HepG2 (cell line): ENCODE measurements around the gene AXIN1. TPM values are rescaled to one million over a fixed set of nuclear protein-coding genes. Genes with fewer than 3 reads are reported as not detected.

ENCODE experiments used
- ATAC-seq: fragments of 200-7000 bp; cut with Tn5 transposase; 3 replicates; pipeline ENCODE4 v1.9.1; 2020; ENCODE audit warnings: mild to moderate bottlenecking, moderate library complexity
- BruUV-seq: library from RNA; stranded (reverse); fragments of 400-500 nt; replicated peaks from 2 replicates; lab custom pipeline; 2021; lab: Mats Ljungman, UMichigan
- CTCF ChIA-PET: fragments of 300-600 bp; formaldehyde crosslinking; extraction: SDS; loops from one replicate; lab custom pipeline; 2021; ENCODE audit warnings: low total read pairs, inconsistent platforms, low intra/inter-chr PET ratio; lab: Yijun Ruan, JAX
- POLR2A ChIA-PET: fragments of 350-600 bp; sonication (Branson Sonifier 250); formaldehyde crosslinking; loops from one replicate; lab custom pipeline; 2020; ENCODE audit warnings: antibody characterized with exemption, inconsistent platforms; lab: Yijun Ruan, JAX
- DNase-seq: peaks from one replicate; pipeline ENCODE4 v3.0.0-alpha.2; 2015; ENCODE audit warnings: low spot score
- FAIRE-seq: peaks from 3 replicates; lab custom pipeline; 2011; peaks lifted over from hg19 to GRCh38; lab: Jason Lieb, UNC
- H2AFZ ChIP-seq: one replicate; pipeline ENCODE4 v1.6.1; 2011; ENCODE audit warnings: low read length, inconsistent platforms
- H3K27ac ChIP-seq: fragments of 300-600 bp; 3 replicates; pipeline ENCODE4 v1.8.0; 2011; ENCODE audit warnings: mixed run types, mild to moderate bottlenecking, mixed read lengths, low read length, inconsistent platforms; ENCODE audit not compliant: insufficient read depth; ENCODE audit errors: extremely low read length
- H3K27me3 ChIP-seq, 2 experiments: fragments of 200-600 bp in 1 of 2; 2 replicates in 1 of 2; 3 replicates in 1 of 2; pipeline versions ENCODE4 v1.6.0 to v1.8.0; 2011; ENCODE audit warnings: low read length in 2 of 2, mild to moderate bottlenecking in 2 of 2, moderate library complexity in 2 of 2, inconsistent platforms in 1 of 2; ENCODE audit not compliant: insufficient read depth in 2 of 2, control insufficient read depth in 1 of 2
- H3K36me3 ChIP-seq, 2 experiments: fragments of 200-600 bp in 1 of 2; replicated peaks in 1 of 2; 2 replicates in 1 of 2; 3 replicates in 1 of 2; pipeline versions ENCODE4 v1.5.1 to v1.8.0; 2011; ENCODE audit warnings: low read length in 2 of 2, inconsistent platforms in 1 of 2; ENCODE audit not compliant: insufficient read depth in 2 of 2, control insufficient read depth in 1 of 2
- H3K4me1 ChIP-seq: 2 replicates; pipeline ENCODE4 v1.5.1; 2012; ENCODE audit warnings: low read length, inconsistent platforms; ENCODE audit not compliant: insufficient read depth
- H3K4me2 ChIP-seq: 2 replicates; pipeline ENCODE4 v1.6.0; 2011; ENCODE audit warnings: low read depth, low read length, inconsistent platforms
- H3K4me3 ChIP-seq, 3 experiments: fragments of 200-600 bp in 1 of 3; sonication (generic), shearing (Covaris generic) in 1 of 3; replicated peaks in 1 of 3; 2 replicates each; pipeline ENCODE4 v1.5.1; 2011 to 2016; ENCODE audit warnings: low read length in 3 of 3, inconsistent platforms in 2 of 3, low read depth in 2 of 3, mild to moderate bottlenecking in 2 of 3, control low read depth in 1 of 3, mixed read lengths in 1 of 3; ENCODE audit not compliant: insufficient read depth in 1 of 3
- H3K79me2 ChIP-seq: one replicate; pipeline ENCODE4 v1.6.1; 2011; ENCODE audit warnings: low read length, inconsistent platforms; ENCODE audit not compliant: insufficient read depth
- H3K9ac ChIP-seq: 2 replicates; pipeline ENCODE4 v1.6.0; 2011; ENCODE audit warnings: mild to moderate bottlenecking, low read depth, low read length, inconsistent platforms; ENCODE audit not compliant: insufficient read depth
- H3K9me3 ChIP-seq: 2 replicates; pipeline ENCODE4 v1.5.1; 2012; ENCODE audit warnings: mild to moderate bottlenecking, low read length
- H4K20me1 ChIP-seq: 2 replicates; pipeline ENCODE4 v1.6.0; 2011; ENCODE audit warnings: inconsistent platforms, mild to moderate bottlenecking, low read length, moderate library complexity; ENCODE audit not compliant: insufficient read depth
- FOXC1 ChIP-seq: sonication (generic); formaldehyde crosslinking; IDR thresholded peaks from 2 replicates; pipeline ENCODE4 v1.8.0; 2022; ENCODE audit warnings: mild to moderate bottlenecking, missing genetic modification reagents, borderline replicate concordance
- GATA4 ChIP-seq: sonication (generic); IDR thresholded peaks from 2 replicates; pipeline ENCODE4 v1.6.1; 2016; ENCODE audit warnings: antibody characterized with exemption, low read depth, borderline replicate concordance
- MAF1 ChIP-seq: sonication (generic); formaldehyde crosslinking; IDR thresholded peaks from 2 replicates; pipeline ENCODE4 v1.5.0; 2020; ENCODE audit warnings: missing genetic modification reagents, borderline replicate concordance
- ZNF329 ChIP-seq: sonication (generic); formaldehyde crosslinking; IDR thresholded peaks from 2 replicates; pipeline ENCODE4 v1.9.0; 2021; ENCODE audit warnings: low read depth, mild to moderate bottlenecking, missing genetic modification reagents
- ZNF574 ChIP-seq: sonication (generic); formaldehyde crosslinking; IDR thresholded peaks from 2 replicates; pipeline ENCODE4 v1.4.0; 2020; ENCODE audit warnings: missing genetic modification reagents
- WGBS: methylation state at CpG from one replicate; pipeline ENCODE4 v1.1.6; 2017; ENCODE audit warnings: low lambda C conversion rate; 5-methylcytosine and 5-hydroxymethylcytosine counted together
- in situ Hi-C: cut with HindIII; loops from 2 replicates; pipeline ENCODE4 v1.10.0; 2017; ENCODE audit warnings: low pct_unique_long_range_greater_than_20kb; ENCODE audit not compliant: extremely low pct_ligation_motif_present
- intact Hi-C: fragments of 100-400 bp; cut with micrococcal nuclease; formaldehyde crosslinking; loops from one replicate; pipeline ENCODE4 v1.10.0; 2022; ENCODE audit not compliant: unreplicated experiment
- polyA plus RNA-seq, 8 experiments: library from polyadenylated mRNA; depleted of rRNA in 3 of 8; stranded (reverse) in 7 of 8; unstranded in 1 of 8; fragments of >200 nt; fragmentation: Illumina TruSeq in 4 of 8; extraction: Trizol in 4 of 8; gene quantifications; 2 replicates each; pipeline versions ENCODE4 v1.2.1 to v1.2.3, GENCODE V29; 2011 to 2016; ENCODE audit warnings: low read depth in 4 of 8, missing spikeins in 1 of 8, mixed read lengths in 1 of 8; ENCODE audit not compliant: insufficient read depth in 1 of 8
- total RNA-seq, 5 experiments: library from RNA; depleted of rRNA; stranded (reverse); fragments of >200 nt; fragmentation: Illumina TruSeq; extraction: Trizol; gene quantifications; 2 replicates each; pipeline ENCODE4 v1.2.3, GENCODE V29; 2016; ENCODE audit warnings: low read depth in 1 of 5

AXIN1 gene
- total and polyA plus RNA-seq, 2 of the 13 experiments (the other 11 are each of a cell fraction or from before 2014, with no cell fraction given): 24.0 to 26.0 TPM

- TF ChIP-seq GATA4 (no peak), FOXC1 (CRISPR knock-in tag) (no peak)
- TF ChIP-seq, all 625 proteins: peak for 0
These were observed 110.2 kb downstream of the AXIN1 start (continued) for GRCh38 chr16:242281-242680.

GRCh38 chr16:240559-240958, 112.0 kb downstream of the AXIN1 start:
- no peak overlapping the region for H3K9ac ChIP-seq
- ChIA-PET CTCF (interaction anchor here (0.6 kb wide), 1 partner anchor 122 kb away, joined by 4 read pairs; no protein-coding TSS in a partner anchor), POLR2A (interaction anchor here (1.3 kb wide), 1 partner anchor 112 kb away, joined by 4 read pairs; the partner anchor contains the start of gene AXIN1)
- H3K27me3 ChIP-seq: no peaks in the 10 kb centered on the region
- H3K4me2 ChIP-seq: no peak overlapping the region
- H3K4me1 ChIP-seq: peaks cover 24% of the 10 kb centered on the region
- BruUV-seq: no TSS peak
- no peak overlapping the region for H3K27ac ChIP-seq
- intact Hi-C loops: no loop called here
- H3K79me2 ChIP-seq: no peaks in the 10 kb centered on the region
- no peaks in the 10 kb centered on the region for H3K9me3 ChIP-seq
- in situ Hi-C loops: no loop called here
- DNase-seq (no peak), FAIRE-seq (no peak)
- no peaks in the 10 kb centered on the region for H4K20me1 ChIP-seq
- no peak overlapping the region for H2AFZ ChIP-seq
- no peaks in the 10 kb centered on the region for H3K36me3 ChIP-seq
- TF ChIP-seq ZNF574 (CRISPR knock-in tag): no peak
- TF ChIP-seq MAF1: no peak
- no peak for TF ChIP-seq ZNF329 (CRISPR knock-in tag)
- TF ChIP-seq, all 625 proteins: peak for 0
- no peak for ATAC-seq
- H3K4me3 ChIP-seq: no peak overlapping the region
- 91% methylated on average over 8 of the region's 8 CpGs for WGBS
